ENCODE measurements around the gene ZNF439. TPM values are rescaled to one million over a fixed set of nuclear protein-coding genes. Genes with fewer than 3 reads are reported as not detected.
"Not testable (repeated sequence)": the region's sequence is repeated elsewhere in the genome, so short reads cannot be mapped to it uniquely, and the experiment has no call there.

Gene ZNF439
- total RNA-seq, 1 experiment from 2014 or later, result 0.40 TPM

GRCh38 chr19:11911937-11912336, 63.4 kb downstream of the ZNF439 start:
- DNase-seq (ENCODE audit: low read depth, low spot score); in situ Hi-C loops (cut with HindIII; ENCODE audit: low pct_unique_long_range_greater_than_20kb, low sequenced_read_pairs): not testable (repeated sequence)

- DNase-seq (ENCODE audit: low read depth, low spot score); in situ Hi-C loops (cut with HindIII; ENCODE audit: low pct_unique_long_range_greater_than_20kb, low sequenced_read_pairs): not testable (repeated sequence)
Observed at GRCh38 chr19:11914417-11915051, 66.0 kb downstream of the ZNF439 start.

Other genes with a start within 250 kb of the ZNF439 start
- 3.1 and 4.4 TPM in 2 replicates for gene ZNF823, start 109.8 kb upstream of the ZNF439 start, total RNA-seq (2014; rRNA removed; shearing (Covaris generic))
- gene ZNF441, start 81.7 kb upstream of the ZNF439 start, total RNA-seq (2014; rRNA removed; shearing (Covaris generic)), result 5.0 and 5.9 TPM in 2 replicates
- 0.42 and 0.56 TPM in 2 replicates for gene ZNF491, start 50.2 kb upstream of the ZNF439 start, total RNA-seq (2014; rRNA removed; shearing (Covaris generic))
- gene ZNF440, start 34.5 kb upstream of the ZNF439 start, total RNA-seq (2014; rRNA removed; shearing (Covaris generic)), result 19.5 and 19.9 TPM in 2 replicates
- gene ZNF69, start 39.1 kb downstream of the ZNF439 start, total RNA-seq (2014; rRNA removed; shearing (Covaris generic)), result 1.0 and 1.5 TPM in 2 replicates
- gene ZNF700, start 76.4 kb downstream of the ZNF439 start, total RNA-seq (2014; rRNA removed; shearing (Covaris generic)), result 9.5 and 11.7 TPM in 2 replicates
- 0.51 and 1.8 TPM in 2 replicates for gene ZNF763, start 116.3 kb downstream of the ZNF439 start, total RNA-seq (2014; rRNA removed; shearing (Covaris generic))
- gene ZNF433, start 187.0 kb downstream of the ZNF439 start, total RNA-seq (2014; rRNA removed; shearing (Covaris generic)), result 1.1 and 2.3 TPM in 2 replicates
- 0.37 and 0.77 TPM in 2 replicates for gene ZNF878, start 204.2 kb downstream of the ZNF439 start, total RNA-seq (2014; rRNA removed; shearing (Covaris generic))
- gene ZNF844, start 216.0 kb downstream of the ZNF439 start, total RNA-seq (2014; rRNA removed; shearing (Covaris generic)), result 2.7 and 5.2 TPM in 2 replicates